ENCODE measurements around the gene KIF7.

DNA sequence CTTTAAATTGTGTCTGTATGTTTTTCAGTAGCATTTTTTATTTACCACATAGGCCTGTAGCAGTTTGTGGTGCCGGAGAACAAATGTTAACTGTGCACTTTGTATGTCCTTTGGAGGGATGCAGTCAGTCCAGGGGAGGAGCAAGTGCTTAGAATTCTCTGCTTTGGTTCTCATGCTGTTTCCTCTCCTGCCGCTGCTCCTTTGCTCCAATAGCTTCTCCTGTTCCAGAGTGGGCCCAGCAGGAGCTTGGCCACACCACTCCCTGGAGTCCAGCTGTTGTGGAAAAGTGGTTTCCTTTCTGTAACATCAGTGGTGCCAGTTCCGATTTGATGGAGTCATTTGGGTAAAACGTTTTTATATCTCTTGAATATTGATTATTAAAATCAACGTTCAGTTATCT, 63.4 kb downstream of the KIF7 start:
- TF ChIP-seq, protein P1, sequence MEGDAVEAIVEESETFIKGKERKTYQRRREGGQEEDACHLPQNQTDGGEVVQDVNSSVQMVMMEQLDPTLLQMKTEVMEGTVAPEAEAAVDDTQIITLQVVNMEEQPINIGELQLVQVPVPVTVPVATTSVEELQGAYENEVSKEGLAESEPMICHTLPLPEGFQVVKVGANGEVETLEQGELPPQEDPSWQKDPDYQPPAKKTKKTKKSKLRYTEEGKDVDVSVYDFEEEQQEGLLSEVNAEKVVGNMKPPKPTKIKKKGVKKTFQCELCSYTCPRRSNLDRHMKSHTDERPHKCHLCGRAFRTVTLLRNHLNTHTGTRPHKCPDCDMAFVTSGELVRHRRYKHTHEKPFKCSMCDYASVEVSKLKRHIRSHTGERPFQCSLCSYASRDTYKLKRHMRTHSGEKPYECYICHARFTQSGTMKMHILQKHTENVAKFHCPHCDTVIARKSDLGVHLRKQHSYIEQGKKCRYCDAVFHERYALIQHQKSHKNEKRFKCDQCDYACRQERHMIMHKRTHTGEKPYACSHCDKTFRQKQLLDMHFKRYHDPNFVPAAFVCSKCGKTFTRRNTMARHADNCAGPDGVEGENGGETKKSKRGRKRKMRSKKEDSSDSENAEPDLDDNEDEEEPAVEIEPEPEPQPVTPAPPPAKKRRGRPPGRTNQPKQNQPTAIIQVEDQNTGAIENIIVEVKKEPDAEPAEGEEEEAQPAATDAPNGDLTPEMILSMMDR (IDR thresholded peaks at IDR 0.05): no peak
- TF ChIP-seq POLR2A (IDR thresholded peaks at IDR 0.05): no peak
